ENCODE results near the gene GBP4. TPM values are rescaled to one million over a fixed set of nuclear protein-coding genes. Genes with fewer than 3 reads are reported as not detected.

The GBP4 gene
- total and polyA plus RNA-seq, 2 experiments from 2014 or later: 0.03 TPM; not detected in 1

DNA sequence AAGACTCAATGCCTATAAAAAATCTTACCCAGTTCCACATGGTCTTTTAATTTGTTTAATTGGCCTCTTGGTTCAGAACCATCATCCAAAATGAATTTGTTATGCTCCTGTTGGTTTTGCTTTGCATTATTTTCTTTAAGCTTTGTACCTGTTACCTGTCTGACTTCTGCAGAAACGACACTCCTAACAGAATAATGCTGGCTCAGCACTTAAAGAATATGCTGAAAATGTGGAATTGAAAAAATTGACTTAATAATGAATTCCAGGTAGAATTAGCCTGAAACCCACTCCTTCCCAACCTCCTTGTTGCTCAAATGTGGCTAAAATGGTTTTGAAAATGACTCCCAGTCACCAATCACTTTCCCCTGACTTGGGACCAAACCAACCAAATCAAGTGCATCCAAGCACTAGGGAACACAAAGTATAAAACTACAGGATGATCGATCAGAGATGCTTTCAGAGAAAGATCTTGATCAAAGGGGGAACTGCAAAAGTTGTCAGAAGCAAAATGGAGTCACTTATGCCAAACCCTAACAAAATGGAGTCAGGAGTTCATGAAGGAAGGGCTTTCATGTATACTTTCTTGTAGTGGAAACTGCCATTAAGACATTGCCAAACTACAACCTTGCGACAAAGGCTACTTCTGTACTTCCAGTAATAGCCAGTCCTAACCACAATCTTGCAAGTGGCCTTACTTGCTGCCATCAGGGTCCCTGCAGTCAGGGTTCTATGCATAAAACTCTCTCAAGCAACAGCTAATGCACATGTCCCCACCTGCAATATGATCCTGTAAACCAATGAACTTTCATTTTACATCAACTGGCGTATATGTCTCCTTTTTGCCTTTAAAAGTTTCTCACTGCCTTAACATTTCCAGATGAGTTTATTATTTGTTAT, 28.3 kb downstream of the GBP4 start:
- Histone ChIP-seq H2AFZ (no peak overlapping the region), H3K4me1 (ENCODE audit: insufficient read depth) (no peaks in the 10 kb centered on the region), H3K4me2 (ENCODE audit: unreplicated experiment) (no peak overlapping the region), H3K27ac (no peak overlapping the region), H3K4me3 (no peak overlapping the region), H3K9me2 (ENCODE audit: insufficient read depth) (0 out of 2 replicates have a peak, but pooled peaks cover 4% of the 10 kb centered on the region), H3F3A (ENCODE audit: insufficient read depth) (no peaks in the 10 kb centered on the region), H3K9ac (no peak overlapping the region), H4K20me1 (ENCODE audit: insufficient read depth) (no peaks in the 10 kb centered on the region), H3K79me2 (ENCODE audit: insufficient read depth) (no peaks in the 10 kb centered on the region), H3K9me3 (ENCODE audit: low read depth) (no peaks in the 10 kb centered on the region), H3K36me3 (ENCODE audit: low read depth) (no peaks in the 10 kb centered on the region), H3K27me3 (replicated peaks; ENCODE audit: insufficient read depth) (no peaks in the 10 kb centered on the region)
- no peak for TF ChIP-seq EZH2phosphoT487 (IDR thresholded peaks at IDR 0.05; ENCODE audit: insufficient read depth, low read depth)
- TF ChIP-seq EZH2 (IDR thresholded peaks at IDR 0.05; ENCODE audit: insufficient read depth, poor library complexity, severe bottlenecking): no peak
- DNase-seq: no peak
- in situ Hi-C loops (cut with MboI): no loop called here
- 67 to 68% methylated on average over 4 of the region's 4 CpGs for WGBS, 2 experiments (ENCODE audit: low coverage in 1 of 2, low lambda C conversion rate in 2 of 2, missing lambda C conversion rate in 2 of 2)

DNA sequence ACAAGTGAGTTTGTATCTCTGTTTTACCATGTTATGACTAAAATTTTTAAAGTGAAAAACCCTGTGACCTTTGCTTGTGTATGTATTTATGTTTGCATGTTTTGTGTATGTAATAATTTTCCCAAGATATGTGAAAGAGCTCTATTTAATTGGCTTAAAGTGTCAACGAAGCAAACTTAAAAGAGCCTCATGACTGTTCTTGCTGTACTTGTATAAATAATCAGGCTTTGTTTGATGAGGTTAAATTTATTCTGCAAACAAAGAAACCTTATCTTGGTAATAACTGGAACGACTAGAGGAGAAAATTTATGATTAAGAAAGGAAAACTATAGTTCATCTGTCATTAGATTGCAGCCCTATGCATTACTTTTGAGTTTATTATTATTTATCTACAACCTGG, 29.6 kb downstream of the GBP4 start:
- Histone ChIP-seq H3K4me3 (no peak overlapping the region), H3K9me3 (ENCODE audit: low read depth) (no peaks in the 10 kb centered on the region), H3K27ac (no peak overlapping the region), H3K9ac (no peak overlapping the region), H3K27me3 (replicated peaks; ENCODE audit: insufficient read depth) (no peaks in the 10 kb centered on the region), H4K20me1 (ENCODE audit: insufficient read depth) (no peaks in the 10 kb centered on the region), H3F3A (ENCODE audit: insufficient read depth) (no peaks in the 10 kb centered on the region), H3K36me3 (ENCODE audit: low read depth) (no peaks in the 10 kb centered on the region), H3K4me2 (ENCODE audit: unreplicated experiment) (no peak overlapping the region), H2AFZ (no peak overlapping the region), H3K9me2 (ENCODE audit: insufficient read depth) (0 out of 2 replicates have a peak, but pooled peaks cover 1% of the 10 kb centered on the region), H3K79me2 (ENCODE audit: insufficient read depth) (no peaks in the 10 kb centered on the region), H3K4me1 (ENCODE audit: insufficient read depth) (no peaks in the 10 kb centered on the region)
- in situ Hi-C loops (cut with MboI): no loop called here
- no peak for TF ChIP-seq EZH2 (IDR thresholded peaks at IDR 0.05; ENCODE audit: insufficient read depth, poor library complexity, severe bottlenecking)
- TF ChIP-seq EZH2phosphoT487 (IDR thresholded peaks at IDR 0.05; ENCODE audit: insufficient read depth, low read depth): no peak
- 20 to 23% methylated on average over 2 of the region's 2 CpGs for WGBS, 2 experiments (ENCODE audit: low coverage in 1 of 2, low lambda C conversion rate in 2 of 2, missing lambda C conversion rate in 2 of 2)
- DNase-seq: no peak

DNA sequence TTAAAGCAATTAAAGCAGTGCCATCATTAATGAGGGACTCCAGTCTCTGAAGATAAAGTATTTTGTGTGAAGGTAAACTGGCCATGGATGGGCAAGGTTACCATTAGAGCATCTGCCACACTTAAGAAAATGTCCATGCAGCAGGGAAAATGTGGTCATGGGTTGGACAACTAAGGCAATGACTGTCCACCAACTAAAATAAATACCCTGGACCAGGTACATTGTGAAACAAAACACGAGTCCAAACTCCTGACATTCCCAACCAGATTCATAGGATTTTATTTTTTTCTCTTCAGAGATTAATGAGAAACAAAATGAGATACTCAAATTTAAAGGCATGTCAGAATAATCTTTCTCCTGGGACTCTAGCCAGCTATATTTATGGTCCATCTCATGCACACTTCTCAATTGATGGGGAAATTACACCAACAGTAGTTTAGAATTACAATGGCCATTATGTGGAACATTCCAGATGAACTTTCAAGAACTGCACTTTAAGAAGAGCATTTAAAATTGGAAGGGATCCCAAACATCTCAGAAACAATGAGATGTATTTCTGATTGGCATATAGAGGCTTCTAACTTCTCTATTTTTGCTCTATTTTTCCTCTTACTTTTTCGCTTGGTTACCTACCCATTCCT, 31.0 kb downstream of the GBP4 start:
- 41 to 47% methylated on average over 2 of the region's 2 CpGs for WGBS, 2 experiments (ENCODE audit: low coverage in 1 of 2, low lambda C conversion rate in 2 of 2, missing lambda C conversion rate in 2 of 2)
- H3K9ac ChIP-seq: no peak overlapping the region
- H4K20me1 ChIP-seq (ENCODE audit: insufficient read depth): no peaks in the 10 kb centered on the region
- no peak for DNase-seq
- no peaks in the 10 kb centered on the region for H3K36me3 ChIP-seq (ENCODE audit: low read depth)
- H3K27me3 ChIP-seq (replicated peaks; ENCODE audit: insufficient read depth): no peaks in the 10 kb centered on the region
- H3K79me2 ChIP-seq (ENCODE audit: insufficient read depth): no peaks in the 10 kb centered on the region
- no peak for TF ChIP-seq EZH2 (IDR thresholded peaks at IDR 0.05; ENCODE audit: insufficient read depth, poor library complexity, severe bottlenecking)
- TF ChIP-seq EZH2phosphoT487 (IDR thresholded peaks at IDR 0.05; ENCODE audit: insufficient read depth, low read depth): no peak
- in situ Hi-C loops (cut with MboI): no loop called here
- H3K4me3 ChIP-seq: no peak overlapping the region
- no peak overlapping the region for H2AFZ ChIP-seq
- H3F3A ChIP-seq (ENCODE audit: insufficient read depth): no peaks in the 10 kb centered on the region
- no peaks in the 10 kb centered on the region for H3K9me3 ChIP-seq (ENCODE audit: low read depth)
- H3K27ac ChIP-seq: no peak overlapping the region
- H3K9me2 ChIP-seq (ENCODE audit: insufficient read depth): no peaks in the 10 kb centered on the region
- H3K4me2 ChIP-seq (ENCODE audit: unreplicated experiment): no peak overlapping the region
- no peaks in the 10 kb centered on the region for H3K4me1 ChIP-seq (ENCODE audit: insufficient read depth)

DNA sequence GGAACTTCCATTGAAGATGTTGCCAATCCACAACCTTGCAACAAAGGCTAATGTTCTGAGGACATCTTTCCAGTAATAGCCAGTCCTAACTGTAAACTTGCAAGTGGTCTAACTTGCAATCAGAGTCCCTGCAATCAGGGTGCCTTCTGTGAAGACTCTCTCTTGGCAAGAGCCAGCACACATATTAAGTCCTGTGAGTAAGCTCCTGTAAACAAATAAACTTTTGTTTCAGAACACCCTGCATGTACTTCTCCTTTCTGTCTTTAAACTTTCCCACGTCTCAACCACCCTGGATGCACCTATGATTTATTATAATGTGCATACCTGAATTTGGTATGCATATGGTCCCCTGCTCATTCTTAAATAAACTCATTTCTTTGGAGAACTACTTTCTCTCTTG, 32.0 kb downstream of the GBP4 start:
- H3K4me2 ChIP-seq (ENCODE audit: unreplicated experiment): no peak overlapping the region
- no peaks in the 10 kb centered on the region for H3K27me3 ChIP-seq (replicated peaks; ENCODE audit: insufficient read depth)
- TF ChIP-seq EZH2 (IDR thresholded peaks at IDR 0.05; ENCODE audit: insufficient read depth, poor library complexity, severe bottlenecking) (no peak), EZH2phosphoT487 (IDR thresholded peaks at IDR 0.05; ENCODE audit: insufficient read depth, low read depth) (no peak)
- 32 to 44% methylated on average over 1 of the region's 1 CpG for WGBS, 2 experiments (ENCODE audit: low coverage in 1 of 2, low lambda C conversion rate in 2 of 2, missing lambda C conversion rate in 2 of 2)
- no peaks in the 10 kb centered on the region for H3K4me1 ChIP-seq (ENCODE audit: insufficient read depth)
- no peak overlapping the region for H3K9ac ChIP-seq
- no peak overlapping the region for H3K27ac ChIP-seq
- no peaks in the 10 kb centered on the region for H3K9me3 ChIP-seq (ENCODE audit: low read depth)
- in situ Hi-C loops (cut with MboI): no loop called here
- no peaks in the 10 kb centered on the region for H4K20me1 ChIP-seq (ENCODE audit: insufficient read depth)
- DNase-seq: peak; percentile 4
- H3K4me3 ChIP-seq: no peak overlapping the region
- no peaks in the 10 kb centered on the region for H3K36me3 ChIP-seq (ENCODE audit: low read depth)
- H3K9me2 ChIP-seq (ENCODE audit: insufficient read depth): no peaks in the 10 kb centered on the region
- H2AFZ ChIP-seq: no peak overlapping the region
- no peaks in the 10 kb centered on the region for H3K79me2 ChIP-seq (ENCODE audit: insufficient read depth)
- no peaks in the 10 kb centered on the region for H3F3A ChIP-seq (ENCODE audit: insufficient read depth)

Data from GM23248 (cell line).